ENCODE results near the gene SLC8A2.

The SLC8A2 gene

DNA sequence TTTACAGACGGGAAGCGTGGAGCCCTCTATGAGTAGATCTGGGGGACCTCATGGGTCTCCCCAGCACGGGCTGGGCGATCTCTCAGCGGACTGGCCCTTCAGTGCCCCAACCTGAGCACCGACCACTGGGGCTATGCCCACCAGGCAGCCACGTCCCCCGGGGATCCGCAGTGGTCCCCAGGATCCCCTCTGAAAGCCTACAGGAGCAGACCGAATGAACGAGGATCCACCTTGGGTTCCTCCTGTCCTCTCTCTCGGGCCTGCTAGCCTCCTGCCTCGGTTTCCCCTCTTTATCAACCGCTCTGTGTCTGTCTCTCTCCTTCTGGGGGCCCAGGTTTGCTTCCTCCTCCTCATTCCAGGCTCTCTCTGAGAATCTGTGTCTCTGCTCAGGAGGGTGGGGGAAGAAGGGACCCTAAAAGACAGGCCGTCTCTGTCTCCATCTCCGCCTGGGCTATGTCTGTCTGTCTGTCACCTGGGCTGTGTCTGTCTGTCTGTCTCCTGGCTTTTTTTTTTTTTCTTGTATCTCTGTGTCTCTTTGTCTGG, 50.4 kb downstream of the SLC8A2 start:
- Histone ChIP-seq H3K9ac (no peak overlapping the region), H3K4me1 (no peaks in the 10 kb centered on the region), H3K27me3 (ENCODE audit: control insufficient read depth, insufficient read depth, low read length) (peaks cover 21% of the 10 kb centered on the region), H3K79me2 (no peaks in the 10 kb centered on the region), H3K27ac (no peak overlapping the region), H3K4me2 (ENCODE audit: low read length) (no peak overlapping the region), H3K36me3 (ENCODE audit: control insufficient read depth, insufficient read depth, low read length) (no peaks in the 10 kb centered on the region), H3K9me3 (ENCODE audit: control insufficient read depth, low read length) (no peaks in the 10 kb centered on the region), H3K4me3 (ENCODE audit: low read depth, low read length) (no peak overlapping the region), H2AFZ (no peak overlapping the region)
- no peak for TF ChIP-seq CTCF (IDR thresholded peaks at IDR 0.05)

GRCh38 chr19:47419789-47420188, 51.9 kb downstream of the SLC8A2 start:
- H3K4me1 ChIP-seq = no peaks in the 10 kb centered on the region
- no peak overlapping the region for H3K9ac ChIP-seq
- H2AFZ ChIP-seq = no peak overlapping the region
- H3K4me2 ChIP-seq (ENCODE audit: low read length) = no peak overlapping the region
- H3K27me3 ChIP-seq (ENCODE audit: control insufficient read depth, insufficient read depth, low read length) = peaks cover 21% of the 10 kb centered on the region
- H3K79me2 ChIP-seq = no peaks in the 10 kb centered on the region
- H3K27ac ChIP-seq = no peak overlapping the region
- no peaks in the 10 kb centered on the region for H3K36me3 ChIP-seq (ENCODE audit: control insufficient read depth, insufficient read depth, low read length)
- no peak overlapping the region for H3K4me3 ChIP-seq (ENCODE audit: low read depth, low read length)
- H3K9me3 ChIP-seq (ENCODE audit: control insufficient read depth, low read length) = no peaks in the 10 kb centered on the region
- TF ChIP-seq CTCF (IDR thresholded peaks at IDR 0.05) = no peak

DNA sequence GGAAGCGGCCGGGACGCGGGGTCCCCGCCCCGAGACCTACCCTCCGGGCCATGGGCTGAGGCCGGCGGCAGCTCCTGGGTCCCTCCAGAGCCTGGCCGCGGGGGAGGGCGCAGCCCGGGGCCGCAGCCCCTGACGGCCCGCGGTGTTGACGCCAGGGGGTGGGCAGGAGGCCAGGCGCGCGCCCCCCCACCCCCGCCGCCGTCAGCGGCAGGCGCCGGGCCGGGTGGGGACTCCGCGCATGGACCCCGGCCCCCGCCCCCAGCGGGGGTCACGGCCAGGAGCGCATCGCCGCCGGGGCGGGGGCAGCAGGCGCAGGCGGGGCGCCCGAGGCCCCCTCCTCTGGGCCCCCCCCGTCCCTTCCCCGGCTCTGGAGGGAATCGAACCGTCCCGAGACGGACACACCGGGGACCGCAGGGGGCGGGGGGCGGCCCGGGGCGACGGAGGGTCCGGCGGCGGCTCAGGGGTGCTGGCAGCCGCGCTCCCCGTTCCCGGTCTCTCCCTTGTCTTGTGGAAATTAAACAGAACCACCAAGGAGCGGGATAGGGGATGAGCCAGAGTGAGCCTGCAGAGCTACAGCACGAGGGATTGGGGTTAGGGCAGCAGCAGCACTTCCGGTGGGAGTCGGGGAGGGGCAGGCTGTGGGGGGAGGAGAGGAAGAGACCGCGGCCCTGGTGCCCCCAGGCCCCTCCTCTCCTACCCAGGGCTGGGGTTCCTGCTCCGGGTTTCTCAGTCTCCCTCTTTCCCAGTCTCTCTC, 52.5 kb downstream of the SLC8A2 start, which contains the start of gene MEIS3:
Gene MEIS3, minus strand, starts transcription at position 498 of the 754 bp plus-strand sequence. Its CDS starts 446 bp downstream, at position 52.
- Histone ChIP-seq H3K4me2 (ENCODE audit: low read length) (no peak within 1 kb of the TSS), H3K27ac (no peak within 1 kb of the TSS), H3K27me3 (ENCODE audit: control insufficient read depth, insufficient read depth, low read length) (peaks cover 21% of the 10 kb centered on the region), H3K79me2 (no peaks in the 10 kb centered on the region), H2AFZ (peak within 1 kb of the TSS; percentile 8), H3K9me3 (ENCODE audit: control insufficient read depth, low read length) (no peaks in the 10 kb centered on the region), H3K36me3 (ENCODE audit: control insufficient read depth, insufficient read depth, low read length) (no peaks in the 10 kb centered on the region), H3K4me1 (no peaks in the 10 kb centered on the region), H3K9ac (no peak within 1 kb of the TSS), H3K4me3 (ENCODE audit: low read depth, low read length) (no peak within 1 kb of the TSS)
- TF ChIP-seq CTCF (IDR thresholded peaks at IDR 0.05) = no peak

GRCh38 chr19:47418692-47419029, 53.0 kb downstream of the SLC8A2 start:
- Histone ChIP-seq H3K79me2 (no peaks in the 10 kb centered on the region), H3K9me3 (ENCODE audit: control insufficient read depth, low read length) (no peaks in the 10 kb centered on the region), H3K27ac (no peak overlapping the region), H3K4me3 (ENCODE audit: low read depth, low read length) (no peak overlapping the region), H2AFZ (peak overlapping the region; percentile 8), H3K4me1 (no peaks in the 10 kb centered on the region), H3K4me2 (ENCODE audit: low read length) (no peak overlapping the region), H3K36me3 (ENCODE audit: control insufficient read depth, insufficient read depth, low read length) (no peaks in the 10 kb centered on the region), H3K9ac (no peak overlapping the region), H3K27me3 (ENCODE audit: control insufficient read depth, insufficient read depth, low read length) (peaks cover 18% of the 10 kb centered on the region)
- no peak for TF ChIP-seq CTCF (IDR thresholded peaks at IDR 0.05)

Measured in parathyroid adenoma (tissue), 2 donors.